ENCODE results near the gene JUND. TPM values are rescaled to one million over a fixed set of nuclear protein-coding genes. Genes with fewer than 3 reads are reported as not detected.

The JUND gene
- polyA plus RNA-seq, 4 donors = 129 to 211 (median 162) TPM

DNA sequence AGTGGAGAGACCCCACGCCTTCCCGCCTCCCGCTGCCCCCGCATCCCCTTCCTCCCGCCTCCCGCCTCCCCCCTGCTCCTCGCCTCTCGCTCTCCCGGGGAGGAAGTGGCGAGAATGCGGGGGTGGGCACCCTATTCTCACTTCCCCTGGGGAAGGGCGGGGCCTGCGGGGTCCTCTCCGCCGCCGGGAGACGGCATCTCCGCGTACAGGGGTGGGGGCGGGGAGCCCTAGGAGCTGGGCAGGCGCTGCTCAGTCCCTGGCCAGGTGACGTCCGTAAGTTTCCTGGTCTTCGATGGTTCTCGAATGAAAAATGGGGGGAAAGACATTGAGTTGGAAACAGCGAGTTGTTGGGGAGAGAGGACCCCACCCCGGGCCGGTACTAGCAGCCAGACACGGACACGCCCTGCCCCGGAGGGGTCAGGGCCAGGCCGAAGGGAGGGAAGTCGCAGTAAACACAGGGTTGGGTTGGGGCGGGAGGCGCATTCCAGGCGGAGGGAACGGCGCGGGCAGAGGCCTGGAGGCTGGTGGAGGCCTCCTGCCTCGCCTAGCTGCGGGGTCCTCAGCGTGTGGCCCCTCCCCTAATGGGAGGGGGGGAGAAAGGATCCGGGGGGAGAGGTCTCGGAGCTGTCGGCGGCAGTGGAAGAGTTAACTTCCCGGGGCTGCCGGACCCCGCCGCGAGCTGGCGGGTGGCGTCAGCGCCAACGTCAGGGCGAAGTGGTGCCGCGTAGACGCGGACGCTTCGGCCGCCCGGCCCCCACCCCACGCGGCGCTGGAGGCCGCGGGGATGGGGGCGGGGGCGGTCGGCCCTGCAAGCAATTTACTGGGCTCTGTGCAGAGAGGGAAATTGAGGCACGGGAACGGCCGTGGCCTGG lies 10.4 kb upstream of the JUND start:
- WGBS, 3 donors = 1% methylated on average over 45 to 75 of the region's 75 CpGs
- Histone ChIP-seq H3K36me3 (ENCODE audit: control insufficient read depth in 3 of 3, insufficient read depth in 2 of 3, low read depth in 1 of 3, low read length in 3 of 3) (no peaks in the 10 kb centered on the region), H3K4me1 (ENCODE audit: control insufficient read depth in 3 of 3, insufficient read depth in 2 of 3, low read depth in 1 of 3, low read length in 2 of 3) (peaks cover 0 to 39% (median 0%) of the 10 kb centered on the region in 3 donors), H3K27ac (ENCODE audit: low read depth in 1 of 3, low read length in 2 of 3) (peak overlapping the region; percentile 94 to 99 (median 99)), H3K4me3 (ENCODE audit: low read depth in 1 of 3, low read length in 3 of 3) (peak overlapping the region; percentile 56 to 87 (median 56)), H3K9me3 (ENCODE audit: control insufficient read depth in 2 of 2, insufficient read depth in 1 of 2, low read depth in 1 of 2, low read length in 1 of 2) (no peaks in the 10 kb centered on the region), H3K27me3 (ENCODE audit: control insufficient read depth in 3 of 3, insufficient read depth in 3 of 3, low read length in 3 of 3) (peaks cover 0 to 10% (median 0%) of the 10 kb centered on the region in 3 donors)
- peak; percentile 86 to 94 for DNase-seq
- FAIRE-seq = no peak

DNA sequence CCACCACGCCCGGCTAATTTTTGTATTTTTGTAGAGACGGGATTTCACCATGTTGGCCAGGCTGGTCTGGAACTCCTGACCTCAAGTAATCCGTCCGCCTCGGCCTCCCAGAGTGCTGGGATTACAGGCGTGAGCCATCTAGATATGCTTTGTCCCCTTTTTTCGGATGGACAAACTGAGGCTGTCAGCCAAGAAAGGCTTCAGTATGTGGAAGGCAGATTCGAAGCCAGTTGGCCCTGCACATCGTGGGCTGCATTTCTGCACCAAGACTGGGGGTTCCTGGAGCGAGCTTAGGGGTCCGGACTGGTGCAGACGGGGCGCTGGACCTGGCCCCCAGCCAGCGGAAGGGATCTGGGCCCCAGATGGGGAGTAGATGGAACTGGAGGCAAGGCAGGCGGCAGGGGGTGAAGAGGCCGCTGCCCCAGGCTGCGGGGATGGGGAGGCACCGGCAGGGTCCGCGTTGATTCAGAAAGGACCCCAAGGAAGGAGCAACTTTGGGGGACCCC lies 9.7 kb upstream of the JUND start:
- 38 to 47% (median 42%) methylated on average over 21 of the region's 21 CpGs for WGBS, 3 donors
- DNase-seq = no peak

DNA sequence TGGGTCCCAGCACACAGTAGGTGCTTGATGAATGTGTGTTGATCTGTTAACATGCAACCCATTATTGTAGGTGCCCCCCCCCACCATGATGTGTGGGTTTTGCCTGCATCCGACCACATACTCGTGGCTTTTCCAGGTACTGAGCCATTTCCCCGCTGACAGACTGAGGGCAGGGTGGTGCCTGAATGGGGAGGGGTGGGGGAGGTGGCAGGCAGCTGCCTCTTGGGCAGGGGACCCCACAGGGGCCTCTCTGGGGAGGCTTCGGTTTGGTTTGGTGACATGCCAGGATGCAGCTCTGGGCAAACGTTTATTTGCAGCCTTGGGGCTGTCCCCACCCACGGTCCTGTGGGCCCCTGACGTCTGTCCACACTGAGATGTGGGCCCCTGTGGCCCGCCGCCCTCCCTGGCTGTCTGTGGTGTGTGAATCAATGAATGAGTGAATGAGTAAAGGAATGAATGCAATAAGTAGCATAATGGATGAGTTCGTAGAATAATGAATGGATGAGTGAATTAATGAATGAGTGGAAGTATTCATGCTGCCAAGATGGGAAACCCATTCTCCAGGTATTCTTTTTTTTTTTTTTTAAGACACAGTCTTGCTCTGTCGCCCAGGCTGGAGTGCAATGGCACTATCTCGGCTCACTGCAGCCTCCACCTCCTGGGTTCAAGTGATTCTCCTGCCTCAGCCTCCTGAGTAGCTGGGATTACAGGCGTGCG lies 9.0 kb upstream of the JUND start:
- FAIRE-seq = no peak
- no peaks in the 10 kb centered on the region for H3K9me3 ChIP-seq (ENCODE audit: control insufficient read depth in 2 of 2, insufficient read depth in 1 of 2, low read depth in 1 of 2, low read length in 1 of 2)
- no peak overlapping the region for H3K4me3 ChIP-seq (ENCODE audit: low read depth in 1 of 3, low read length in 3 of 3)
- H3K27me3 ChIP-seq (ENCODE audit: control insufficient read depth in 3 of 3, insufficient read depth in 3 of 3, low read length in 3 of 3) = peaks cover 0 to 10% (median 0%) of the 10 kb centered on the region in 3 donors
- H3K27ac ChIP-seq (ENCODE audit: low read depth in 1 of 3, low read length in 2 of 3) = peak overlapping the region; percentile 10 to 67 (median 15)
- H3K36me3 ChIP-seq (ENCODE audit: control insufficient read depth in 3 of 3, insufficient read depth in 2 of 3, low read depth in 1 of 3, low read length in 3 of 3) = no peaks in the 10 kb centered on the region
- peak in 1 of 2 donors; percentile 58 for DNase-seq
- H3K4me1 ChIP-seq (ENCODE audit: control insufficient read depth in 3 of 3, insufficient read depth in 2 of 3, low read depth in 1 of 3, low read length in 2 of 3) = peaks cover 0 to 39% (median under 1%) of the 10 kb centered on the region in 3 donors
- WGBS, 3 donors = 24 to 32% (median 31%) methylated on average over 14 of the region's 14 CpGs

More for the DNA sequence above, 9.7 kb upstream of the JUND start:
- Histone ChIP-seq H3K4me1 (ENCODE audit: control insufficient read depth in 3 of 3, insufficient read depth in 2 of 3, low read depth in 1 of 3, low read length in 2 of 3) (peaks cover 0 to 39% (median 0%) of the 10 kb centered on the region in 3 donors), H3K27ac (ENCODE audit: low read depth in 1 of 3, low read length in 2 of 3) (peak overlapping the region; percentile 94 to 99 (median 99)), H3K27me3 (ENCODE audit: control insufficient read depth in 3 of 3, insufficient read depth in 3 of 3, low read length in 3 of 3) (peaks cover 0 to 10% (median 0%) of the 10 kb centered on the region in 3 donors), H3K36me3 (ENCODE audit: control insufficient read depth in 3 of 3, insufficient read depth in 2 of 3, low read depth in 1 of 3, low read length in 3 of 3) (no peaks in the 10 kb centered on the region), H3K4me3 (ENCODE audit: low read depth in 1 of 3, low read length in 3 of 3) (peak overlapping the region in 2 of 3 donors; percentile 56 to 87), H3K9me3 (ENCODE audit: control insufficient read depth in 2 of 2, insufficient read depth in 1 of 2, low read depth in 1 of 2, low read length in 1 of 2) (no peaks in the 10 kb centered on the region)
- FAIRE-seq = no peak

DNA sequence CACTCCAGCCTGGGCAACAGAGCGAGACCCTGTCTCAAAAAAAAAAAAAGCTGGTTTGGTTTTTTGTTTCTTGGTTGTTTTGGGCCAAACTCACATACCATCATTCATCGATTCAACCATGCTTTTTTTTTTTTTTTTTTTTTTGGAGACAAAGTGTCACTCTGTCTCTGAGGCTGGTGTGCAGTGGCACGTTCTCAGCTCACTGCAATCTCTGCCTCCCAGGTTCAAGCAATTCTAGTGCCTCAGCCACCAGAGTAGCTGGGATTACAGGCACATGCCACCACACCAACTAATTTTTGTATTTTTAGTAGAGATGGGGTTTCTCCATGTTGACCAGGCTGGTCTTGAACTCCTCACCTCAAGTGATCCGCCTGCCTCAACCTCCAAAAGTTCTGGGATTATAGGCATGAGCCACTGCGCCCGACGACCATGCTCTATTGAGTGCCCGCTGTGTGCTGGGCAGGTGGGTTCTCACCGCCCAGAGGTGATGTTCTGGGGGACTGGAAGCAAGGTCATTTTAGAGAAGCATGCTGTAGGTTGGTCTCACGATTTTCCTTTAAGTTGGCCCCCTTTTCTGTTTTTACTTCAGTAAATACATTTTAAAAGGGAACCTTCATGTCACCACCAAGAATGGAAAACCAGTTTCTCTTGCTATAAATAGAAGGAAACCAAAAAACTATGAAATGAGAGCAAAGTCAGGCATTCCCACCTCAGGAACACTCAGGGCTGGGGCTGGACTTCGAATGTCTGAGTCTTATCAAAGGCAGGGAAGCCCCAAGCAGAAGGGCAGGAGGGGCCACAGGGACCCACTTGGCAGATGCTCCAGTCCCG lies 8.3 kb upstream of the JUND start:
- Histone ChIP-seq H3K4me3 (ENCODE audit: low read depth in 1 of 3, low read length in 3 of 3) (no peak overlapping the region), H3K27me3 (ENCODE audit: control insufficient read depth in 3 of 3, insufficient read depth in 3 of 3, low read length in 3 of 3) (peaks cover 0 to 7% (median 0%) of the 10 kb centered on the region in 3 donors), H3K27ac (ENCODE audit: low read depth in 1 of 3, low read length in 2 of 3) (peak overlapping the region; percentile 10 to 67 (median 15)), H3K4me1 (ENCODE audit: control insufficient read depth in 3 of 3, insufficient read depth in 2 of 3, low read depth in 1 of 3, low read length in 2 of 3) (peaks cover 0 to 47% (median 2%) of the 10 kb centered on the region in 3 donors), H3K9me3 (ENCODE audit: control insufficient read depth in 2 of 2, insufficient read depth in 1 of 2, low read depth in 1 of 2, low read length in 1 of 2) (no peaks in the 10 kb centered on the region), H3K36me3 (ENCODE audit: control insufficient read depth in 3 of 3, insufficient read depth in 2 of 3, low read depth in 1 of 3, low read length in 3 of 3) (no peaks in the 10 kb centered on the region)
- WGBS, 3 donors = 55 to 62% (median 58%) methylated on average over 12 of the region's 12 CpGs
- no peak for DNase-seq
- no peak for FAIRE-seq

DNA sequence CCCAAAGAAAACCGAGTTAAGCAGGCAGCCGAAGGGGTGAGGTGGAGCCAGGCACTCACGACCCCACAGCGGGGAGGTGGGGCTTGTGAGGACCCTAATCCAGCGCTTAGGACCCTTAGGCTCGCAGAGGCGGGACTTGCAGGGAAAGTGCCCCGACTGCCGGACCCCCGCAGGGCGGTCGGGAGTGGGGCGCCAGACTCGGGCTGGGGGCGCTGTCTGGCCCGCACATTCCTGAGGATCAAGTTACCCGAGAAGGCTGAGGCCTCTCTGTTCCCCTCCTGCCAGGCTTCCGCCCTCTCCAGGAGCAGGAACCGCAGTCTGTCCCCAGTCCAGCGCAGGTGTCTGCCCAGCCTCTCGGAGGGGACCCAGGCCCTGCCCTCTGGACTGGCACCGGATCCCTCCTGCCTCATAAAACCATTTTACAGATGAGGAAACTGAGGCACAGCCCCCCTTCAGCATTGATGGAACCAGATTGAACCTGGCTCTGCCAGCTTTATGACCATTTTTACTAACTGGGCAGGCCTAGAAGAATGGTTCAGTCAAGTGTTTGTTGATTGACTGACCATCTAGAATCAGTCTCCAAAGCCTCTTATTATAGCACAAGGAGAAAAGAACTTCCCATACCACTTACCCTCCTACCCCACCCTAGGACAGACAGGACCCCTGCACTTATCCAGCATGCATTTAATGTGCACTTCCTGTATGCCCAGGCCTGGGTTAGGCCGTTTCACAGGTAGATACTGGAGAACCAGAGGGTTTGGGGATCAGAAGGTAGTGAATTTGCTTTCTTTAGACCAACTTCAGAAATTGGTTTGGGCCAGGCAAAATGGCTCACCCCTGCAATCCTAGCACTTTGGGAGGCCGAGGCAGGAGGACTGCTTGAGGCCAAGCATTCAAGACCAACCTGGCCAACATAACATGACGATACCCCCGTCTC lies 6.7 kb upstream of the JUND start:
- FAIRE-seq (no peak), DNase-seq (no peak)
- Histone ChIP-seq H3K4me3 (ENCODE audit: low read depth in 1 of 3, low read length in 3 of 3) (no peak overlapping the region), H3K36me3 (ENCODE audit: control insufficient read depth in 3 of 3, insufficient read depth in 2 of 3, low read depth in 1 of 3, low read length in 3 of 3) (no peaks in the 10 kb centered on the region), H3K27ac (ENCODE audit: low read depth in 1 of 3, low read length in 2 of 3) (no peak overlapping the region), H3K9me3 (ENCODE audit: control insufficient read depth in 2 of 2, insufficient read depth in 1 of 2, low read depth in 1 of 2, low read length in 1 of 2) (no peaks in the 10 kb centered on the region), H3K4me1 (ENCODE audit: control insufficient read depth in 3 of 3, insufficient read depth in 2 of 3, low read depth in 1 of 3, low read length in 2 of 3) (peaks cover 0 to 47% (median 2%) of the 10 kb centered on the region in 3 donors), H3K27me3 (ENCODE audit: control insufficient read depth in 3 of 3, insufficient read depth in 3 of 3, low read length in 3 of 3) (no peaks in the 10 kb centered on the region)
- WGBS, 3 donors = 64 to 69% (median 65%) methylated on average over 18 to 26 of the region's 26 CpGs

DNA sequence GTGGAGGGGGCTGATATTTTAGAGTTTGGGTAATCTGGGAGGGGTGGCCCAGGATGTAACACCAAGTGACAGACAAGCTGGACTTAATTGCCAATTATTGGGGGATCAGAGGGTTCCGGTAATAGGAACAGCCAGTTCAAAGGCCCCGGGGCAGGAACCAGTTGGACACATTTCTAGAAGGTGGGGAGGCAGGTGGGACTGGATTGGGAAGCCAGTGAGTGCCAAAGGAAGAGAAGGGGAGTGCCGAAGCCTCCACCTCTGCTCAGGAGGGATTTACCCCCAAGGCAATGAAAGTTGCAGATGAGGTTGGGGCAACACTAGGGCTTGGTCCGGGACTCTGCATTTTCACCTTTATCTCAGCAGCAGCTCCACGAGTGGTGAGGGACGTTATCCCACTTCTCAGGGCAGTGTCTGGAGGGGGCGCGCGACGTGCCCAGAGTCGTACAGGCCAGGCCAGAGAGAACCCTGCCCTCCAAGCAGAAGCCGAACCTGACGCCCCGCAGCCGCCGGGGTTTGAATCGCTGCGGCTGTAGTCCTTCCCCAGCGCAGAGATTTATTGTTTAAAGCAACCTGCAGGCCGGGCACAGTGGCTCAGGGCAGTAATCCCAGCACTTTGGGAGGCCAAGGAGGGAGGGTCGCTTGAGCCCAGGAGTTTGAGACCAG lies 5.7 kb upstream of the JUND start:
- Histone ChIP-seq H3K9me3 (ENCODE audit: control insufficient read depth in 2 of 2, insufficient read depth in 1 of 2, low read depth in 1 of 2, low read length in 1 of 2) (peaks cover 0 to 3% of the 10 kb centered on the region in 2 donors), H3K4me3 (ENCODE audit: low read depth in 1 of 3, low read length in 3 of 3) (no peak overlapping the region), H3K4me1 (ENCODE audit: control insufficient read depth in 3 of 3, insufficient read depth in 2 of 3, low read depth in 1 of 3, low read length in 2 of 3) (peaks cover 0 to 47% (median 4%) of the 10 kb centered on the region in 3 donors), H3K27me3 (ENCODE audit: control insufficient read depth in 3 of 3, insufficient read depth in 3 of 3, low read length in 3 of 3) (no peaks in the 10 kb centered on the region), H3K36me3 (ENCODE audit: control insufficient read depth in 3 of 3, insufficient read depth in 2 of 3, low read depth in 1 of 3, low read length in 3 of 3) (no peaks in the 10 kb centered on the region), H3K27ac (ENCODE audit: low read depth in 1 of 3, low read length in 2 of 3) (no peak overlapping the region)
- 69 to 82% (median 82%) methylated on average over 21 of the region's 21 CpGs for WGBS, 3 donors
- DNase-seq = no peak
- FAIRE-seq = no peak

Measured in small intestine (tissue), 7 donors.